ENCODE results near the gene FANCF.
"Not testable (repeated sequence)": the region's sequence is repeated elsewhere in the genome, so short reads cannot be mapped to it uniquely, and the experiment has no call there.

The FANCF gene

DNA sequence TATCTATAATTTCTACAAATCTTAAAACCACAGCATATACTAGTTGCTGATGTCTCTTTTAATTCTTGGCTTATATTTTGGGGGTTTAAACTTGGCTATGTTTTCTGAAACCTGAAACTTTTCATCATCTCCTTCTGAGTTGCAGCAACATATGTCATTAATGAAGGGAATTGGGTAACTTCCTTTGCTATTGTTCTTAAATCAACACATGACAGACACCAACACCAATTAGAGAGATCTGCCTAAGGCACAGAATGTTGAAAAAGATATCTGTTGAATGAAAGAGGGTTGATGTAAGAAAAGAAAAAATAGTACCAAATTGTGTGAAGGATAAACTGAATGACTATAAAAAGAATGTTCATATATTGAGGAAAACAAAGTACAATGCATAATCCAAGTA lies 30.5 kb upstream of the FANCF start:
- no peak overlapping the region for H3K4me3 ChIP-seq (ENCODE audit: low read length)
- H3K9ac ChIP-seq (ENCODE audit: low read length) = no peak overlapping the region
- no peaks in the 10 kb centered on the region for H3K27me3 ChIP-seq (ENCODE audit: control insufficient read depth, insufficient read depth, low read length)
- no peaks in the 10 kb centered on the region for H3K36me3 ChIP-seq (ENCODE audit: control insufficient read depth, insufficient read depth, low read length)
- H3K9me3 ChIP-seq (ENCODE audit: control insufficient read depth, low read length) = no peaks in the 10 kb centered on the region
- H3K4me1 ChIP-seq (ENCODE audit: control insufficient read depth, insufficient read depth, low read length) = no peaks in the 10 kb centered on the region

DNA sequence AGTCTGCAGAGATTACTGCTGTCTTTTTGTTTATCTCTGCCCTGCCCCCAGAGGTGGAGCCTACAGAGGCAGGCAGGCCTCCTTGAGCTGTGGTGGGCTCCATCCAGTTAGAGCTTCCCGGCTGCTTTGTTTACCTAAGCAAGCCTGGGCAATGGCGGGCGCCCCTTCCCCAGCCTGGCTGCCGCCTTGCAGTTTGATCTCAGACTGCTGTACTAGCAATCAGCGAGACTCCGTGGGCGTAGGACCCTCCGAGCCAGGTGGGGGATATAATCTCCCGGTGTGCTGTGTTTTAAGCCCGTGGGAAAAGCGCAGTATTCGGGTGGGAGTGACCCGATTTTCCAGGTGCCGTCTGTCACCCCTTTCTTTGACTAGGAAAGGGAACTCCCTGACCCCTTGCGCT lies 26.7 kb upstream of the FANCF start:
- not testable (repeated sequence) for H3K36me3 ChIP-seq (ENCODE audit: control insufficient read depth, insufficient read depth, low read length); H3K9ac ChIP-seq (ENCODE audit: low read length); H3K9me3 ChIP-seq (ENCODE audit: control insufficient read depth, low read length); H3K27me3 ChIP-seq (ENCODE audit: control insufficient read depth, insufficient read depth, low read length); H3K4me3 ChIP-seq (ENCODE audit: low read length); H3K4me1 ChIP-seq (ENCODE audit: control insufficient read depth, insufficient read depth, low read length)

DNA sequence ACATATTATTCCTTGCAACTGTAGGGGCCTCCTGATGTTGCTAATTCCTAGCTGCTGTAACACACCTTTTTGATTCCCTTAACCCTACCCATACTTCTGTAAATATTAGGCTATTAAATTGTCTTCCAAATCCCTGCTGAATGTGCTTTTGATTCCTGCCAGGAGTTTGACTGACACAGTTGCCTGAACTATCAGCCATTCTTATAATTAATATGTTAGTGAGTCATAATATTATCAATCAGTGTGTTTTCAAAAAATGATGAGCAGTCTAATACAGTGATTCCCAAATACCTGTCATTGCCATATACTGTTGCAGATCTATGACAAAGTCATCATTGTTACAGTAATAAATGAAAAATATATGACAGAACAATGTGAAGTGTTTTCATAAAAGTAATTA lies 15.9 kb upstream of the FANCF start:
- Histone ChIP-seq H3K27me3 (ENCODE audit: control insufficient read depth, insufficient read depth, low read length) (no peaks in the 10 kb centered on the region), H3K9me3 (ENCODE audit: control insufficient read depth, low read length) (no peaks in the 10 kb centered on the region), H3K36me3 (ENCODE audit: control insufficient read depth, insufficient read depth, low read length) (no peaks in the 10 kb centered on the region), H3K9ac (ENCODE audit: low read length) (no peak overlapping the region), H3K4me3 (ENCODE audit: low read length) (no peak overlapping the region), H3K4me1 (ENCODE audit: control insufficient read depth, insufficient read depth, low read length) (no peaks in the 10 kb centered on the region)

DNA sequence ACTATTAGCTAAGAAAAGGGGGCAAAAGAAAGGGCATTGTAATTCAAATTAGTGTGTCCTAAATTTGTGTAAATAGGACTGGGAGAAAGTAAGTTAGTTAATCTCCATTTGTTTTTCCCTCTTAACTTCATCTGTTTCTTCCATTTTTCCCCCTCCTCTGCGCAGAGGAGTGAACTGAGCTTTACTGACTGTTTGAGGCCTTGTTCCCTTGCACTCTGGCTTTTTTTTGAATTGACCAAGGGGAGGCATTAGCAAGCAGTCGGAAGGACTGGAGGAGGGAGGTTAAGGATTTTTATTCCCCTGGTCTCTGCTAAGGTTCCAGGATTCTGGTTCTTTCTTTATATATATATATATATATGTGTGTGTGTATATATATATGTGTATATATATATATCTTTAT lies 15.2 kb upstream of the FANCF start:
- Histone ChIP-seq H3K4me1 (ENCODE audit: control insufficient read depth, insufficient read depth, low read length) (no peaks in the 10 kb centered on the region), H3K9me3 (ENCODE audit: control insufficient read depth, low read length) (no peaks in the 10 kb centered on the region)

DNA sequence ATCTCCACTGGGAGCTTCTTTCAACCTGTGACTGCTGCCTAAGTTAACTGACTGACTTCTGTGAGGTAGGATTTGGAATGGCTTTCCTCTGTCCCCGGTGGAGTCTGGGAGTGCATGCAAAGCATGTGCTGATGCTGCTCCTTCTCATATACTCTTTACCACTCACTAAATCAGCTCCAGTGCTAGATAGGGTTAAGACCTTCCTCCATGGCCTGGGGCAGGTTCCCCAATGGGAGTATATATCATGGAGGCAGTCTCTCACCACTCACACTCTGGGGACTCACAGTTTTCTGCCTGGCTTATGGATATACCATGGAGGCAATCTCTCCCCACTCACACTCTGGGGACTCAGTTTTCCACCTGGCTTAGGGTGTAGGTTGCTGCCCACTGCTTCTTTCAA lies 10.1 kb upstream of the FANCF start:
- Histone ChIP-seq H3K9me3 (ENCODE audit: control insufficient read depth, low read length) (no peaks in the 10 kb centered on the region), H3K4me3 (ENCODE audit: low read length) (no peak overlapping the region), H3K27me3 (ENCODE audit: control insufficient read depth, insufficient read depth, low read length) (no peaks in the 10 kb centered on the region), H3K36me3 (ENCODE audit: control insufficient read depth, insufficient read depth, low read length) (no peaks in the 10 kb centered on the region), H3K9ac (ENCODE audit: low read length) (no peak overlapping the region), H3K4me1 (ENCODE audit: control insufficient read depth, insufficient read depth, low read length) (peaks cover 8% of the 10 kb centered on the region)

More for the DNA sequence above, 15.2 kb upstream of the FANCF start:
- Histone ChIP-seq H3K27me3 (ENCODE audit: control insufficient read depth, insufficient read depth, low read length) (no peaks in the 10 kb centered on the region), H3K9ac (ENCODE audit: low read length) (no peak overlapping the region), H3K36me3 (ENCODE audit: control insufficient read depth, insufficient read depth, low read length) (no peaks in the 10 kb centered on the region), H3K4me3 (ENCODE audit: low read length) (no peak overlapping the region)

DNA sequence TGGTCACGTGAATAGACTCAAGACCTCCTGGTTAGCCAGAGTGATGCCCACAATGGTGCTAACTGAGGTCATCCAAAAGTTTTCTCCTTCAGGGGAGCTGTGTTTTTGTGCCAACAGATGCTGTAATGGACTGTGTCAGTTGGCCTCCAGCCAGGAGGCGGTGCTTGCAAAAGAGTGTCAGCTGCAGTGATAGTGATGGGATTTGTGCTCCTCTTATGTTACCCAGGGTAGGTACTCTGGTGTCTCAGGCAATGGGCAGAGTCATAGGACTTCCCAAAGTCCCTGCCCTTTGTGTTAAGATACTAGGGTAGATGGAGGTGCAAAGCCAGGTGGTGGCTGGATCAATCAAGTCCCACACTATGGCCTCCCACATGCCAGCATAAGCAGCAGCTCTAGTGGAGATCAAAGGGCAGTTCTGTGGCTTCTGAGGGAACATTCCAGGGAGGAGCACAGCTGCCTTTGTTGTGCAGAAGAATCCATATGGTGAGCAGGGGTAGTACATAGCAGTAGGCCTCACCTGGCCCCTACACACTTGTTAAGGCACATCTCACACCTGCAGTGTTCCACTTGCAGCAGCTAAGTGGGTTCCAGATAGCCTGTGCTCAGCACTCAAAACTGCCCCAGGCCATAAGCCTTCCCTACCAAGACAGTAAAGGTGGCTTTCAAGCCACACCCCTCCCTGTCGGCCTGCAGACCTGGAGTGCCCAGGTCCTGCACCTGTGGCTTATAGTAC lies 9.4 kb upstream of the FANCF start:
- H3K36me3 ChIP-seq (ENCODE audit: control insufficient read depth, insufficient read depth, low read length) = no peaks in the 10 kb centered on the region
- H3K27me3 ChIP-seq (ENCODE audit: control insufficient read depth, insufficient read depth, low read length) = no peaks in the 10 kb centered on the region
- H3K9ac ChIP-seq (ENCODE audit: low read length) = no peak overlapping the region
- H3K4me3 ChIP-seq (ENCODE audit: low read length) = no peak overlapping the region
- peaks cover 8% of the 10 kb centered on the region for H3K4me1 ChIP-seq (ENCODE audit: control insufficient read depth, insufficient read depth, low read length)
- no peaks in the 10 kb centered on the region for H3K9me3 ChIP-seq (ENCODE audit: control insufficient read depth, low read length)

DNA sequence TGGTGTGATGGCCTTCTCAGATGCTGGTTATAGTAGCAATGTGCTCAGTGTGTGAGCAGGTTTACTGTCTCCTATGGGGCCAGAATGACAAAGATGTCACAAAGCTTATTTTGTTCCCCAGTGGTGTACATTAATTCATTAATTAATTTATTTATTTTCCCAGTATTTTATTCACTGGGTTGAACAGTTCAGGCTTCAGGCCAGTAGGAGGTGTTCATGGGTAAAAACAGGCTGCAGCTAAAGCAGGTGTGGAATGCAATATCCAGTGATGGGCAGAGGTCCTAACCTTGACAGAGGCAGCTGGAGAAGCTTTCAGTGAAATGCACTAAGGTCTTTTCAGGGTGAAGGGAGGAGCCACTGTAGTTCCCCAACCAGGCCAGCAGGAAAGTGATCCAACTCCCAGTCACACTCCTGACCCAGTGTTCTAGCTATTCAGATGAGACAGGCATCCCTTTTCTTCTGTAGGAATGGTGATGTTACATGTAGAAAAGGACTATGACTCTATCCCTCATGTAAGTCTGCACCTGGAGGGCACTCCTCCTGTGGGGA lies 7.8 kb upstream of the FANCF start:
- no peaks in the 10 kb centered on the region for H3K9me3 ChIP-seq (ENCODE audit: control insufficient read depth, low read length)
- no peak overlapping the region for H3K9ac ChIP-seq (ENCODE audit: low read length)
- H3K36me3 ChIP-seq (ENCODE audit: control insufficient read depth, insufficient read depth, low read length) = no peaks in the 10 kb centered on the region
- no peak overlapping the region for H3K4me3 ChIP-seq (ENCODE audit: low read length)
- H3K27me3 ChIP-seq (ENCODE audit: control insufficient read depth, insufficient read depth, low read length) = no peaks in the 10 kb centered on the region
- peaks cover 8% of the 10 kb centered on the region for H3K4me1 ChIP-seq (ENCODE audit: control insufficient read depth, insufficient read depth, low read length)

DNA sequence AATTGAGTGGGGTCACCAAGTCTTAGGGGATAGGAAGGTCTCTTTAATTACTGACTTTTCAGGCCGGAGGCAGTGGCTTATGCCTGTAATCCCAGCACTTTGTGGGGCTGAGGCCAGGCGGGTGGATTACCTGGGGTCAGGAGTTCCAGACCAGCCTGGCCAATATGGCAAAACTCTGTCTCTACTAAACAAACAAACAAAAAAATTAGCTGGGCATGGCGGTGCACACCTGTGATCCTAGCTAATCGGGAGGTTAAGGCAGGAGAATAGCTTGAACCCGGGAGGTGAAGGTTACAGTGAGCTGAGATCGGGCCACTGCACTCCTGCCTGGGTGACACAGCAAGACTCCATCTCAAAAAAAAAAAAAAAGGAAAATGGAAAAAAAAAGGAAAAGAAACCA lies 1.8 kb upstream of the FANCF start:
- Histone ChIP-seq H3K36me3 (ENCODE audit: control insufficient read depth, insufficient read depth, low read length) (no peaks in the 10 kb centered on the region), H3K4me1 (ENCODE audit: control insufficient read depth, insufficient read depth, low read length) (peaks cover 13% of the 10 kb centered on the region), H3K4me3 (ENCODE audit: low read length) (no peak overlapping the region), H3K9ac (ENCODE audit: low read length) (no peak overlapping the region), H3K9me3 (ENCODE audit: control insufficient read depth, low read length) (no peaks in the 10 kb centered on the region), H3K27me3 (ENCODE audit: control insufficient read depth, insufficient read depth, low read length) (no peaks in the 10 kb centered on the region)

DNA sequence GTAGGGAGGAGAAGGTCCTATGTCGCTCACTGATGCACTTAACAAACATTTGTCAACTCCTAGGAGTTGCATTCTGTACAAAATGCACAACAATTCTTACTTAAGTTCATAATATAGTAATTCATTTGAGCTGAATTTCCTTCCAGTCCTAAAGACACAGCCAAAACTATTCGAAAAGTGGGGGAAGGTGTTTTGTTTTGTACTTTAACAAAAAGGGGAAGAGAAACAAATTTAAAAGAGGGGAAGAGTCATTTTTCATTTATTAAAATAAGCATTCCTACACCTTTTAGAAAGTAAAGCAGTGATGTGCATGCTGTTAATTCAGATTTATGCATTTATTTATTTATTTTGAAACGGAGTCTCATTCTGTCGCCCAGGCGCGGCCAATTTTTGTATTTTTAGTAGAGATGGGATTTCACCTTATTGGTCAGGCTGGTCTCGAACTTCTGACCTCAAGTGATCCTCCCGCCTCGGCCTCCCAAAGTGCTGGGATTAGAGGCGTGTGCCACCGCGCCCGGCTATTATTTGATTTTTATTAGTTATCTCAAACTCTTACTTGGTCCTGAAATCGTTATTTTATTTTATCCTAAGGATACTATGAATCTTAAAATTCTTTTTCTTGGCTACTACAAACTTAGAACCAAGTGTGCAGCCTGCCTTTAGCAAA lies 1.1 kb upstream of the FANCF start:
- Histone ChIP-seq H3K27me3 (ENCODE audit: control insufficient read depth, insufficient read depth, low read length) (no peaks in the 10 kb centered on the region), H3K36me3 (ENCODE audit: control insufficient read depth, insufficient read depth, low read length) (no peaks in the 10 kb centered on the region), H3K4me3 (ENCODE audit: low read length) (no peak overlapping the region), H3K9me3 (ENCODE audit: control insufficient read depth, low read length) (no peaks in the 10 kb centered on the region), H3K4me1 (ENCODE audit: control insufficient read depth, insufficient read depth, low read length) (peaks cover 13% of the 10 kb centered on the region), H3K9ac (ENCODE audit: low read length) (peak overlapping the region; percentile 88)

DNA sequence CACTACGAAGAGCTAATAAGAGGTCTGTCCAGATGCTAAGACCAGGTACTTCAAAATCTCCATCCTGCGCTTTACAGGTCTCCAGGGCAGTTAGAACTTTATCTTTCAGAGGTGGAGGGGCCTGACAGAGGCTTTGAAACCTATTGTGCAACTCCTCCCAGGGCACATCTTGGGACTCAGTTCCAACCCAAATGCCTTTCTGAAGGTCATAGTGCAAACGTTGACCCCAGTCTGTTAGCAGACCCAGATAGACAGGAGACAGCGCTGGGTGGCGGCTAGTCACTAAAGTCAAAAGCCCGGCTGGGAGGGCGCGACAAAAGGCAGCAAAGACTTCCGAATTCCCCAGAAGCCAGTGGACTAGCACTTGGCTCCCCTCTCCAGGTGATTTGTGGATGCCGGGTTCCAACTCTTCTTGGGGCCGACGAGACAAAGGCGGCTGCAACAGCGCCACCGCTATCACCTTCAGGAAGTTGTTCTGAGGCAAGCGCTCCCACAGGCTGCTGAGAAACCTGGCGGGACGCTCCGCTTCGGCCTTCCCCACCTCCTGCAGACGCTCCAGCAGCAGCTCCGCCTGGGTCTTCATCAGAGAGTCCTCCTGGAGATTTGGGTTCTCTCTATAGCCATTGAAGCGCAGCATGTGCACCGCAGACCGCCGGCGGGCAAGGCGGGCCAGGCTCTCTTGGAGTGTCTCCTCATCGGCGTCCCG lies 728 bp downstream of the FANCF start:
- Histone ChIP-seq H3K36me3 (ENCODE audit: control insufficient read depth, insufficient read depth, low read length) (no peaks in the 10 kb centered on the region), H3K9ac (ENCODE audit: low read length) (peak overlapping the region; percentile 88), H3K4me1 (ENCODE audit: control insufficient read depth, insufficient read depth, low read length) (peaks cover 13% of the 10 kb centered on the region), H3K9me3 (ENCODE audit: control insufficient read depth, low read length) (no peaks in the 10 kb centered on the region), H3K4me3 (ENCODE audit: low read length) (peak overlapping the region; percentile 93), H3K27me3 (ENCODE audit: control insufficient read depth, insufficient read depth, low read length) (no peaks in the 10 kb centered on the region)

DNA sequence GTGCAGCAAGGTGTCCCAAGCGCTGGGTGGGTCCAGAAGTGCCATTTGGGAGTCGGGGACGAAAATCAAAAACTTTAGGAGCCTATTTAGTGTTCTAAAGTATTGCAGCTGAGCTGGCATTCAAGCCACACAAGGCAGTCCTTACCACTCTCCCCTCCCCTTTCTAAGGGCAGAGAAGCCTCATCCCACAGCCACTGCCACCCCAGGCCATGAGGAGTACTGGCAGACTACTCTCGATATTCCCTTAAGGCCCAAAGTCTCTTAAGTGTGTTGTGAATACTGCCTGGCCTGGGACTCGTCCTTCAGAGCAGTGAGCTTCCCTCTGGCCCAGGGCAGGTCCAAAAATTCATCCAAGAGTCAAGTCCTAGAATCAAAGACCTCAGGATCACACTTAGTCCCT lies 7.8 kb downstream of the FANCF start:
- Histone ChIP-seq H3K36me3 (ENCODE audit: control insufficient read depth, insufficient read depth, low read length) (no peaks in the 10 kb centered on the region), H3K4me1 (ENCODE audit: control insufficient read depth, insufficient read depth, low read length) (peaks cover 1% of the 10 kb centered on the region), H3K27me3 (ENCODE audit: control insufficient read depth, insufficient read depth, low read length) (no peaks in the 10 kb centered on the region), H3K4me3 (ENCODE audit: low read length) (no peak overlapping the region), H3K9me3 (ENCODE audit: control insufficient read depth, low read length) (no peaks in the 10 kb centered on the region), H3K9ac (ENCODE audit: low read length) (no peak overlapping the region)

DNA sequence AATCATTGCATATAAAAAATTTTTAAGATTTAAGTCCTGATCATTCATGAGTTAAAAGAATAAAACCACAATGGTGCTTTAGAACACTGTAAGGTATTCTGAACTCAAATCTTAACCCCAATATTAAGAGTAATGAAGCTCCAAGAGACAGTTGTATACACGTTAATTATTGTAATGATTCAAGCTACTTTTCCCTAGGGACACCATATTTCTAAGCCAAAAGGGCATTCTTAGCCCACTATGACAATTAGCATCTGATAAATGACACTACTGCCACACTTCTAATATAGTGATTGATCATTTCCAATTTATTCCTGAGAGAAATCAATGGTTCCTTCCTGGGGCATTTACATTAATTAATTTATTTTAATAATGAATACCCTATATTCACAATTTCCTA lies 21.7 kb downstream of the FANCF start:
- H3K9me3 ChIP-seq (ENCODE audit: control insufficient read depth, low read length) = no peaks in the 10 kb centered on the region
- H3K4me3 ChIP-seq (ENCODE audit: low read length) = no peak overlapping the region
- no peaks in the 10 kb centered on the region for H3K27me3 ChIP-seq (ENCODE audit: control insufficient read depth, insufficient read depth, low read length)
- no peaks in the 10 kb centered on the region for H3K4me1 ChIP-seq (ENCODE audit: control insufficient read depth, insufficient read depth, low read length)
- H3K36me3 ChIP-seq (ENCODE audit: control insufficient read depth, insufficient read depth, low read length) = no peaks in the 10 kb centered on the region
- no peak overlapping the region for H3K9ac ChIP-seq (ENCODE audit: low read length)
